K562 (cell line): ENCODE measurements around the gene HNRNPH3. TPM values are rescaled to one million over a fixed set of nuclear protein-coding genes. Genes with fewer than 3 reads are reported as not detected.

Experiments
- ADNP ChIP-seq: fragments of 200-800 bp; sonication (Bioruptor generic); IDR thresholded peaks from 2 replicates; pipeline ENCODE4 v1.6.1; 2016; ENCODE audit warnings: missing genetic modification characterization, missing compliant biosample characterization
- EP300 ChIP-seq: IDR thresholded peaks from 2 replicates; pipeline ENCODE4 v1.6.1; 2012; ENCODE audit warnings: low read length, improper control_type of control experiment
- HNRNPK ChIP-seq: fragments of 200-400 bp; formaldehyde crosslinking; IDR thresholded peaks from one replicate; pipeline ENCODE4 v1.6.1; 2018; ENCODE audit warnings: mild to moderate bottlenecking, low read depth, low read length; ENCODE audit not compliant: poor library complexity, severe bottlenecking
- JUND ChIP-seq, 2 experiments: IDR thresholded peaks; 2 replicates in 1 of 2; 3 replicates in 1 of 2; pipeline ENCODE4 v1.6.1; 2011; ENCODE audit warnings: borderline replicate concordance in 2 of 2, low read depth in 2 of 2, low read length in 2 of 2, improper control_type of control experiment in 1 of 2, missing biosample characterization in 1 of 2, missing genetic modification characterization in 1 of 2, missing genetic modification reagents in 1 of 2
- MCM5 ChIP-seq: fragments of 450-650 bp; IDR thresholded peaks from 2 replicates; pipeline ENCODE4 v1.6.1; 2016; ENCODE audit warnings: low read depth
- MCM7 ChIP-seq, 2 experiments: fragments of 450-650 bp; IDR thresholded peaks; 2 replicates each; pipeline ENCODE4 v1.6.1; 2016 to 2018
- PRMT5 ChIP-seq: sonication (generic); formaldehyde crosslinking; IDR thresholded peaks from 2 replicates; pipeline ENCODE4 v1.5.0; 2020; ENCODE audit warnings: missing genetic modification reagents
- RBBP5 ChIP-seq: fragments of 200-600 bp; sonication (generic); IDR thresholded peaks from 2 replicates; pipeline ENCODE4 v1.6.1; 2012; ENCODE audit warnings: borderline replicate concordance, mild to moderate bottlenecking, low read length, control low read depth, inconsistent platforms; ENCODE audit not compliant: insufficient read depth, poor library complexity, severe bottlenecking
- RBM14 ChIP-seq: fragments of 200-400 bp; formaldehyde crosslinking; IDR thresholded peaks from 2 replicates; pipeline ENCODE4 v1.6.1; 2018; ENCODE audit warnings: low read depth, mild to moderate bottlenecking, low read length, moderate library complexity, borderline replicate concordance; ENCODE audit not compliant: insufficient read depth
- RBM15 ChIP-seq: fragments of 200-400 bp; formaldehyde crosslinking; IDR thresholded peaks from 2 replicates; pipeline ENCODE4 v1.6.1; 2018; ENCODE audit warnings: mild to moderate bottlenecking, low read length, moderate library complexity; ENCODE audit not compliant: insufficient read depth
- RFX1 ChIP-seq: fragments of 450-650 bp; IDR thresholded peaks from 2 replicates; pipeline ENCODE4 v1.6.1; 2016; ENCODE audit warnings: mild to moderate bottlenecking, moderate library complexity
- SMARCC2 ChIP-seq: fragments of 450-650 bp; IDR thresholded peaks from 2 replicates; pipeline ENCODE4 v1.6.1; 2017; ENCODE audit warnings: antibody characterized with exemption, moderate library complexity, mild to moderate bottlenecking, low read depth
- ZNF274 ChIP-seq: IDR thresholded peaks from 2 replicates; pipeline ENCODE4 v1.6.1; 2011; ENCODE audit warnings: low read depth, mild to moderate bottlenecking, low read length, moderate library complexity, borderline replicate concordance
- ZNF75A ChIP-seq: fragments of 450-650 bp; formaldehyde crosslinking; IDR thresholded peaks from 2 replicates; pipeline ENCODE4 v1.4.0; 2020; ENCODE audit warnings: mild to moderate bottlenecking
- polyA plus RNA-seq, 8 experiments: library from polyadenylated mRNA; depleted of rRNA in 4 of 8; stranded (reverse) in 5 of 8; unstranded in 3 of 8; fragments of >200 nt; fragmentation: Nextera tagmentation in 2 of 8; fragmentation: Illumina TruSeq in 1 of 8; extraction: Ambion mirVana in 2 of 8; extraction: Trizol in 1 of 8; gene quantifications; 2 replicates each; pipeline versions ENCODE4 v1.2.1 to v1.2.3, GENCODE V29; 2011 to 2014; ENCODE audit warnings: inconsistent platforms in 1 of 8, missing spikeins in 1 of 8
- total RNA-seq, 7 experiments: library from RNA; depleted of rRNA in 6 of 7; stranded (reverse); fragments of >200 nt in 6 of 7; fragmentation: Illumina TruSeq in 2 of 7; extraction: Trizol in 2 of 7; gene quantifications; 2 replicates each; pipeline versions ENCODE4 v1.2.1 to v1.2.3, GENCODE V29; 2011 to 2021; ENCODE audit warnings: low replicate concordance in 1 of 7
- TF ChIP-seq, protein P1 (sequence below), 2 experiments: fragments of 450-650 bp; conservative IDR thresholded peaks; 2 replicates each; pipeline ENCODE4 v1.6.1; 2017; ENCODE audit warnings: mild to moderate bottlenecking in 2 of 2, moderate library complexity in 2 of 2
- TF ChIP-seq, protein P2 (sequence below): fragments of 250-450 bp; sonication (Bioruptor Pico); IDR thresholded peaks from 2 replicates; pipeline ENCODE4 v1.8.0; 2021; ENCODE audit warnings: mild to moderate bottlenecking, moderate library complexity
- TF ChIP-seq, protein P3 (sequence below), 2 experiments: IDR thresholded peaks; 2 replicates each; pipeline ENCODE4 v1.6.1; 2011; ENCODE audit warnings: borderline replicate concordance in 1 of 2, control low read depth in 1 of 2, low read depth in 1 of 2, low read length in 1 of 2, mild to moderate bottlenecking in 1 of 2, mixed read lengths in 1 of 2, moderate library complexity in 1 of 2; ENCODE audit not compliant: insufficient read depth in 1 of 2, insufficient read length in 1 of 2, poor library complexity in 1 of 2, severe bottlenecking in 1 of 2; ENCODE audit errors: extremely low read depth in 1 of 2
- TF ChIP-seq, protein P4 (sequence below): fragments of 450-650 bp; IDR thresholded peaks from 2 replicates; pipeline ENCODE4 v1.6.1; 2014; ENCODE audit warnings: low read depth, mild to moderate bottlenecking, moderate library complexity, borderline replicate concordance

Gene HNRNPH3
- total and polyA plus RNA-seq, 9 of the 15 experiments (the other 6 are each of a cell fraction or from before 2014, with no cell fraction given), result 52.8 to 562 (median 152) TPM

DNA sequence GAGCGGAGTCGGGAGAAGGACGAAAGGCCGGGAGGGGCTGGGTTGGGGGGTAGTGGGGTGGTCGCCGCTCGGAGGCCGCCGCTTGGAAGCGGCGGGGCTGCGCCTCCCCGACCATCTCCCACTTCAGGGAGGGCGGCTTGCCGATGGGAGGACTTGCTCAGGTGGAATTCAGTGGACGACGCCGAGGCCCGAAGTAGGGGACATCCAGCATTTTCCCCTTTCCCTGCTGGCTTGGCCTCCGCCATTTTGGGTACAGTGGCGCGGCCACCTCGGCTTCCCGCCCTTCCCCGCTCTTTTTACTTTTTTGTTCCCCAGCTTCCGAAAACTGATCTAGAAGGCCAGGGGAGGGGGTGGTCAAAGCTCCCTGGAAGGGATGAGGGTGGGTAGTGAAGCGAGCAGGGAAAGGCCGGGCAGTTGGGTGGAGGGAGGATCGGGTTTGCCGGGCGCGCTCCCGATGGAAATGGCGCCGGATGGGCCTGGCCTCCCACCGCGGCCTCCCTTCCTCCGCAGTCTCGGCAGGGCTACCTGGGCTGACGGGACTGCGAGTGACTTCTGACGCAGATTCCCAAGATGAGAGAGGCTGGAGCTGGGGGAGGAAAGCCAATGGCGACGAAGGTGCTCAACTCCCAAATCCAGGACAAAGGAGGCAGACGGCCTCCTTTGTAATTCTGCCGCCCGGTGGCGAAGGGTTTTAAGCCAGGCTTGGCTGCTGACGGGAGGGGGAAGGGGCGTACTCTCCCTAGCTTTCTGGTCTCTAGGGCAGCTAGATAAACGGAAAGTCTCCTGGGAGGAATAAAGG, 594 bp downstream of the HNRNPH3 start, which contains the start of gene PBLD (continued):
- TF ChIP-seq HNRNPK, result peak; percentile 14
- TF ChIP-seq, protein P1, sequence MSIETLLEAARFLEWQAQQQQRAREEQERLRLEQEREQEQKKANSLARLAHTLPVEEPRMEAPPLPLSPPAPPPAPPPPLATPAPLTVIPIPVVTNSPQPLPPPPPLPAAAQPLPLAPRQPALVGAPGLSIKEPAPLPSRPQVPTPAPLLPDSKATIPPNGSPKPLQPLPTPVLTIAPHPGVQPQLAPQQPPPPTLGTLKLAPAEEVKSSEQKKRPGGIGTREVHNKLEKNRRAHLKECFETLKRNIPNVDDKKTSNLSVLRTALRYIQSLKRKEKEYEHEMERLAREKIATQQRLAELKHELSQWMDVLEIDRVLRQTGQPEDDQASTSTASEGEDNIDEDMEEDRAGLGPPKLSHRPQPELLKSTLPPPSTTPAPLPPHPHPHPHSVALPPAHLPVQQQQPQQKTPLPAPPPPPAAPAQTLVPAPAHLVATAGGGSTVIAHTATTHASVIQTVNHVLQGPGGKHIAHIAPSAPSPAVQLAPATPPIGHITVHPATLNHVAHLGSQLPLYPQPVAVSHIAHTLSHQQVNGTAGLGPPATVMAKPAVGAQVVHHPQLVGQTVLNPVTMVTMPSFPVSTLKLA (conservative IDR thresholded peaks at IDR 0.05), result no peak; a peak in 2 of 4 replicates
- peak; percentile 60 for TF ChIP-seq JUND (IDR thresholded peaks at IDR 0.05; ENCODE audit: borderline replicate concordance, low read depth, low read length)
- peak; percentile 31; the same call in 1 of the 3 replicates for TF ChIP-seq JUND (tag; IDR thresholded peaks at IDR 0.05; ENCODE audit: borderline replicate concordance, low read depth, low read length)
- TF ChIP-seq MCM7 (IDR thresholded peaks at IDR 0.05), result no peak
- no peak for TF ChIP-seq EP300
- peak; percentile 78 for TF ChIP-seq RBBP5
- TF ChIP-seq, protein P2, sequence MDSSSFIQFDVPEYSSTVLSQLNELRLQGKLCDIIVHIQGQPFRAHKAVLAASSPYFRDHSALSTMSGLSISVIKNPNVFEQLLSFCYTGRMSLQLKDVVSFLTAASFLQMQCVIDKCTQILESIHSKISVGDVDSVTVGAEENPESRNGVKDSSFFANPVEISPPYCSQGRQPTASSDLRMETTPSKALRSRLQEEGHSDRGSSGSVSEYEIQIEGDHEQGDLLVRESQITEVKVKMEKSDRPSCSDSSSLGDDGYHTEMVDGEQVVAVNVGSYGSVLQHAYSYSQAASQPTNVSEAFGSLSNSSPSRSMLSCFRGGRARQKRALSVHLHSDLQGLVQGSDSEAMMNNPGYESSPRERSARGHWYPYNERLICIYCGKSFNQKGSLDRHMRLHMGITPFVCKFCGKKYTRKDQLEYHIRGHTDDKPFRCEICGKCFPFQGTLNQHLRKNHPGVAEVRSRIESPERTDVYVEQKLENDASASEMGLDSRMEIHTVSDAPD (CRISPR knock-in tag), result no peak
- TF ChIP-seq, protein P3, sequence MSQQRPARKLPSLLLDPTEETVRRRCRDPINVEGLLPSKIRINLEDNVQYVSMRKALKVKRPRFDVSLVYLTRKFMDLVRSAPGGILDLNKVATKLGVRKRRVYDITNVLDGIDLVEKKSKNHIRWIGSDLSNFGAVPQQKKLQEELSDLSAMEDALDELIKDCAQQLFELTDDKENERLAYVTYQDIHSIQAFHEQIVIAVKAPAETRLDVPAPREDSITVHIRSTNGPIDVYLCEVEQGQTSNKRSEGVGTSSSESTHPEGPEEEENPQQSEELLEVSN (IDR thresholded peaks at IDR 0.05; ENCODE audit: borderline replicate concordance in 1 of 2, extremely low read depth in 1 of 2, insufficient read depth in 1 of 2, insufficient read length in 1 of 2, low read depth in 1 of 2, low read length in 1 of 2, poor library complexity in 1 of 2, severe bottlenecking in 1 of 2), result peak in 1 of 2 experiments; percentile 21
- TF ChIP-seq RBM15, result no peak
- peak; percentile 34; the same call in 1 of the 2 replicates for TF ChIP-seq ZNF75A (CRISPR knock-in tag)
- TF ChIP-seq MCM5, result no peak
- TF ChIP-seq ZNF274, result no peak
- TF ChIP-seq RBM14, result peak; percentile 58; the same call in 1 of the 2 replicates
- TF ChIP-seq SMARCC2, result no peak
- peak; percentile 45; the same call in 1 of the 2 replicates for TF ChIP-seq RFX1
- TF ChIP-seq, protein P4, sequence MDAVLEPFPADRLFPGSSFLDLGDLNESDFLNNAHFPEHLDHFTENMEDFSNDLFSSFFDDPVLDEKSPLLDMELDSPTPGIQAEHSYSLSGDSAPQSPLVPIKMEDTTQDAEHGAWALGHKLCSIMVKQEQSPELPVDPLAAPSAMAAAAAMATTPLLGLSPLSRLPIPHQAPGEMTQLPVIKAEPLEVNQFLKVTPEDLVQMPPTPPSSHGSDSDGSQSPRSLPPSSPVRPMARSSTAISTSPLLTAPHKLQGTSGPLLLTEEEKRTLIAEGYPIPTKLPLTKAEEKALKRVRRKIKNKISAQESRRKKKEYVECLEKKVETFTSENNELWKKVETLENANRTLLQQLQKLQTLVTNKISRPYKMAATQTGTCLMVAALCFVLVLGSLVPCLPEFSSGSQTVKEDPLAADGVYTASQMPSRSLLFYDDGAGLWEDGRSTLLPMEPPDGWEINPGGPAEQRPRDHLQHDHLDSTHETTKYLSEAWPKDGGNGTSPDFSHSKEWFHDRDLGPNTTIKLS, result no peak
- TF ChIP-seq ADNP (tag), result no peak
- no peak for TF ChIP-seq PRMT5 (CRISPR knock-in tag)
